ENCODE results near the gene MS4A4A. TPM values are rescaled to one million over a fixed set of nuclear protein-coding genes. Genes with fewer than 3 reads are reported as not detected.
"Not testable (repeated sequence)": the region's sequence is repeated elsewhere in the genome, so short reads cannot be mapped to it uniquely, and the experiment has no call there.

MS4A4A gene
- total RNA-seq, 1 experiment from 2014 or later = not detected

DNA sequence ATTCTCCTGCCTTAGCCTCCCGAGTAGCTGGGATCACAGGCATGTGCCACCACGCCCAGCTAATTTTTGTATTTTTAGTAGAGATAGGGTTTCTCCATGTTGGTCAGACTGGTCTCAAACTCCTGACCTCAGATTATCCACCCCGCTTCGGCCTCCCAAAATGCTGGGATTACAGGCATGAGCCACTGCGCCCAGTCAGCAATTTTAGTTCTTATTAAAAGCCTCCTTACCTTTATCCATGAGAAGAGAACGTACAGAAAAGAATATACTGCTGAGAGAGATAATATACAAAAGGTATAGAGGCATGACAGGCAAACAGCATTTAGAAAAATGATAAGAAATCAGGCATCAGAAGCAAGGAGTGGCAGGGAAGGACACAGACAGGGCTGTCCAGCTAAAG, 21.4 kb downstream of the MS4A4A start:
- not testable (repeated sequence) for DNase-seq (ENCODE audit: low read depth)

GRCh38 chr11:60303661-60304060, 23.2 kb downstream of the MS4A4A start:
- DNase-seq (ENCODE audit: low read depth) = no peak

DNA sequence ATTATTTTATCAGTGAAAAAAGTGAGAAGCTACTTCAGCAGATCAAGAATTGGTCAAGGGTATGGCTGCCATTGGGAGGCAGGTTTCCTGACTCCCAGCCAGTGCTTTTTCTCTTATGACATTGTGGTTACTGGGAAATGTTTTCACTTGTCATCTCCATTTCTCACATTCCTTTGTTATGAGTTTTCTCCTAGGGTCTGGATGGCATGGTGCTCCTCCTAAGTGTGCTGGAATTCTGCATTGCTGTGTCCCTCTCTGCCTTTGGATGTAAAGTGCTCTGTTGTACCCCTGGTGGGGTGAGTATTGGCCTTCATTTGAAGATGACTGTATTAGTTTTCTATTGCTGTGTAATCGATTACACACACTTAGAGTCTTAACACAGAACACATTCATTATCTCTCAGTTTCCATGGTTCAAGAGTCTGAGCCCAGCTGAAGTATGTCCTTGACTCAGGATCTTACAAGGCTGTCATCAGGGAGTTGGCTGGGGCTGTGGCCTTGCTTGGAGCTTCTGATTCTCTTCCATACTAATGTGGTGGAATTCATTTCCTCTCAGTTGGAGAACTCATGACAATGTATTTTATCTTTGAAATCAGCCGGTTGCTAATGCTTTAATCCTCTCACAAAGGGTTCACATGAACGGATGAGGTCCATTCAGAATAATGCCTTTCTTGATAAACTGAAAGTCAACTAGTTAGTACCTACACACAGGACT, 25.6 kb downstream of the MS4A4A start:
- peak; percentile 78 for DNase-seq (ENCODE audit: low read depth)

- peak; percentile 38 for DNase-seq (ENCODE audit: low read depth)
Measured at GRCh38 chr11:60307507-60308195, 27.2 kb downstream of the MS4A4A start.

DNA sequence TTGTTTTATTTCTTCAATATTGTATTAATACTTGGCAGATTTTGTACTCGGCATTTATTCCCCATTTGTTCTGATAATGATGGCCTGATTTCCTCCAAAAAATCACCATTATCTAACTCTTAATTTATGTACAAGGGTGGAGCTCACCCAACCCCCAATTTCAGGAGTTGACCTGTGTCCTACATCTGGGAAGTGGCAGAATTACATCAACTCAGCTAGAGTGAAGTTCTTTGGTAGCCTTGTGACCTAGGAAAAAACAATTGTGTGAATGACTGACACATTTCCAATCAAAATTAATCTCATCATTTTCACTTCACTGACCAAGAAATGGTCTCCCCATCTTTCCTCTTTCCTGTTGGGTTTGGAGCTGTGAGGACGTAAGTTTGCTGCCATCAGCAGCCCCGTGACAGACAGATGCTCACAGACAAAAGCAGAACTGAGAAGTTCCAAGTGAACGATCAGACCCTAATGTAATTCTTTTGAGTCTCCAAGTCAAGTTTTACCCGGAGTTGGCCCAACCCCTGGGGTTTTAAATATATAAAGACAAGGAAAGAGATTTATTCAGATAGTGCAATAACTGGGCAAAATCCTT, 30.0 kb downstream of the MS4A4A start:
- no peak for DNase-seq (ENCODE audit: low read depth)

DNA sequence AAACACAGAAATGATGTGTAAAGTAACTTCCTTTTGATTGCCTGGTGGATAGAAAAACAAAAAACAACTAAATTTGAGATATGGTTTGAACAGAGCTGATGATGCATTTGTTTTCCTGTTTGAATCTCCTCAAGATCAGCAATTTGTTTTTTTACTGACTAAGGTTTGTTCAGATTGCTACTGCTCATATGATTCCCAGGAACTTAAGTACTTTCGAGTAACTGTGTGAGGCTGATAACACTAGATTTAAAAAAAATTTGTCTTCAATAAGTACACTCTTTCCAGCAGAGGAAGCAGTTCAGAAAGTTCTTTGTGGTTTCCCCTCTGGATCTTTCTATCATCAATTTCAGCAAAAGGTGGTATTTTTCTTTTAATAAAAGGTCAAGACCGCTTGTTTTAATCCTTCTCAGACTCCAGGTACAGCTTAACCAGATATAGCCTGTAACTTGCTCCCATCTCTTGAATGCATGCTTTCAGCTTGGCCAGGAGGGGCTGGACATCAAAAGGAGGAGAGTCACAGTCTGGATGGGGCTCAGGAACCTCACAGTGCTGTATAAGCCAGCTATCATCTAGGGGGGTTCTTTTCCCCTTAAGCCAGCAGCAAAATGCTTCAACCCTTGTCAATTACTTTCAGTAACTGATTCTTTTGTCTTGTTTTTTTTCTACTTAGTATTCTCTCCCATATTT, 34.3 kb downstream of the MS4A4A start:
- DNase-seq (ENCODE audit: low read depth) = no peak

- no peak for DNase-seq (ENCODE audit: low read depth)
Measured at GRCh38 chr11:60315871-60316270, 35.4 kb downstream of the MS4A4A start.

- no peak for DNase-seq (ENCODE audit: low read depth)
Measured at GRCh38 chr11:60316317-60316716, 35.9 kb downstream of the MS4A4A start.

- DNase-seq (ENCODE audit: low read depth) = no peak
Measured at GRCh38 chr11:60318726-60319125, 38.3 kb downstream of the MS4A4A start.

DNA sequence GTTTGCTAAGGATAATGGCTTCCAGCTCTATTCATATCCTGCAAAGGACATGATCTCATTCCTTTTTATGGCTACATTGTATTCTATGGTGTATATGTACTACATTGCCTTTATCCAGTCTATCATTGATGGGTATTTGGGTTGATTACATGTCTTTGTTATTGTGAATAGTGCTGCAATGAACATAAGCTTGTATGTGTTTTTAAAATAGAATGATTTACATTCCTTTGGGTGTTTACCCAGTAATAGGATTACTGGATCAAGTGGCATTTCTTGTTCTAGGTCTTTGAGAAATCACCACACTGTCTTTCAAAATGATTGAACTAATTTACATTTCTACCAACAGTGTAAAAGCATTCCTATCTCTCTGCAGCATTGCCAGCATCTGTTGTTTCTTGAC, 40.6 kb downstream of the MS4A4A start:
- no peak for DNase-seq (ENCODE audit: low read depth)

DNA sequence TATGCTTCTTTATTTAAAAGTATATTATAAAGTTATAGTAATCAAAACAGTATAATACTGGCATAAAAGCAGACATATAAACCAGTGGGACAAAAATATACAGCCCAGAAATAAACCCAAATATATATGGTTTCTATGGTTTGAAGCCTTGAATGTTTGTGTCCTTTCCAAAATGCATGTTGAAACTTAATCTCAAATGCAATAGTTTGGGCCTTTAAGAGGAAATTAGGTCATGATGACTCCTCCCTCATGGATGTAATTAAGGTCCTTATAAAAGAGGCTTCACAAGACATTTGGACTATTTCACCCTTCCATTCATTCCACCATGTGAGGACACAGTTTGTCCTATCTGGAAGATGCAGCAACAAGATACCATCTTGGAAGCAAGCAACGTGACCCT, 46.5 kb downstream of the MS4A4A start, which contains the start of gene MS4A6E:
MS4A6E (plus strand) TSS at position 301 of the 400 bp plus-strand sequence. CDS start 7,641 bp downstream, outside the sequence.
- DNase-seq (ENCODE audit: low read depth) = no peak

DNA sequence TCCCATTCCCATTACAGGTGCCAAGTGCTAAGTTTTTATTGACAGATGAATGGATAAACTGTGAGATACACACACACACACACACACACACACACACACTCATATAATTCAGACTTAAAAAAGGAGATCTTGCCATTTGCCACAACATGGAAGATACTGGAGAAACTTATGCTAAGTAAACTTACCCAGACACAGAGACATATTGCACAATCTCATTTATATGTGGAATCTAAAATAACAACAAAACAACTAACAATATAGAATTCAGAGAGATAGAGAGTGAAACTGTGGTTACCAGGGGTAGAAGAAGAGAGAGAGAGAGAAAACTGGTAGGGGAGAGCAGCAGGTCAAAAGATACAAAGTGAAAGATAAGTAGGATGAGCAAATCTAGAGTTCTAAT, 48.0 kb downstream of the MS4A4A start:
- DNase-seq (ENCODE audit: low read depth) = no peak

DNA sequence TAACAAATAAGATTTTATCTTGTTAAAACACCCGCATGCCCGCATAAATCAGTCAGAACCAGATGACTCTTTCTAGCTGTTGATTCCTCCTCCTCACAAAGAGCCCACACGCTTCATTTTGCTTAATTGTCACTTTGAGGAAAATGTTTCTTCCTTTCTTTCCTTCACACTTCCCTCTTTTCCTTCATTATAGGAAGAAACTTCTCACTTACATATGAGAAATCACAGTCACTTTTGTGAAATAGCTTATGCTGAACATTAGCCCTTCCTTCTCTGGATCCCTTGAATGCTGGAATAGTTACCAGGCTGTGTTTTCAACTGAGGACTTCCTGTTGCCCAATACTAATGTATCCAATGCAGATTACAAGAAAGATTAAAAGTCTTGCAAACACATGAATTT, 52.4 kb downstream of the MS4A4A start:
- no peak for DNase-seq (ENCODE audit: low read depth)

- peak; percentile 73 for DNase-seq (ENCODE audit: low read depth)
Measured at GRCh38 chr11:60334005-60334620, 53.6 kb downstream of the MS4A4A start.

- no peak for DNase-seq (ENCODE audit: low read depth)
Measured at GRCh38 chr11:60336767-60337391, 56.4 kb downstream of the MS4A4A start.

DNA sequence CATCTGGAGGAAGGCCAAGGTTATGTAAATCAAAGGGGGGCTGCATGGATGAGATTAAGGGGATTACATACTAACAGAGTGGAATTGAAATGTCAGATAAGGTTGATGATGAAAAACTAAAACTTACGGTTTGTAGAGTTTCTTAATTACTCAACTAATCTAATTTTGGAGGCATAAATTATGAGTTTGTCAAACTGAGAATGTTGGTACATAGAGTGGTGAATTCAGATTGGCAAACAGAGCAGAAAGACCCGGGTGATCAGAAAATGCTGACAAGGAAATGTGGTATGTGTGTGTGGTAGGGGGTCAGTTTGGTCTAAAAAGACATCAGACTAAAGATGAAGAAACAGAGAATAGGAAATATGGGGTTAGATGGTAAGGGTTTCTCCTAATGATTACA, 57.6 kb downstream of the MS4A4A start:
- DNase-seq (ENCODE audit: low read depth) = no peak

DNA sequence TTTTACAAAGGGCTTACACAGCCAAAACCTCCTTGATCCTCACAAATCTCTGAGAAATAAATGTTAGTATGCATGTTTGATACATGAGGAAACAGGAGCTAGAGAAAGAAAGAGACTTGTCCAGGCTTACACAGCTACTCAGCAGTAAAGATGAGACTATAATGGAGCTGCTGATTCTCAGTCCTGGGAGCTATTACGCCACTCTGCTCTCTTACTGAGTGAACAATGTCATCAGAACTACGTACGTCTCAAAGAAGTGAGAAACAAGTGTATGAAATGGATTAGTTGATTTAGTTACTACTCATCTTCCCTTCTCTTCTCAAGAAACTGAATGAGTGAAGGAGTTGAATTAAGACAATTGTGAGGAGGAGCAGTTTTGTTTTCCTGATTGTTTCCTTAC, 58.9 kb downstream of the MS4A4A start:
- DNase-seq (ENCODE audit: low read depth) = no peak

GRCh38 chr11:60343094-60343704, 62.7 kb downstream of the MS4A4A start:
- DNase-seq (ENCODE audit: low read depth) = no peak

DNA sequence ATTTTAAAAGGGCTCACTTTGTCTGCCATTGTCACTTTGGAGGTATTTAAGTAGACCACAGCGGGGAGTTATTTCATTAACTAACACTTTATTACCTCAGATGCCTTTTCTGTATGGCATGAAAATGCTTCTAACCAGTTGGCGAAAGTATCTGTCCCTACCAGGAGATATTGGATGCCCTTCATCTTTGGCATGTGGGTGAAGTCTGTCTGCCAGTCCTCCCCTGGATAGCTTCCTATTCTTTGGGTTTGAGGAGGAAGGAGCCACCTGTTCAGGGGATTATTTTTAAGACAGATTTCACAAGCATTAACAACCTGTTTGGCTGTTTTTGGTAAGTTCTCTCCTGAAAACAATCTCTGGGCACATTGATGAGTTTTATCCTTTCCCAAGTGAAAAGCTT, 63.7 kb downstream of the MS4A4A start:
- no peak for DNase-seq (ENCODE audit: low read depth)

DNA sequence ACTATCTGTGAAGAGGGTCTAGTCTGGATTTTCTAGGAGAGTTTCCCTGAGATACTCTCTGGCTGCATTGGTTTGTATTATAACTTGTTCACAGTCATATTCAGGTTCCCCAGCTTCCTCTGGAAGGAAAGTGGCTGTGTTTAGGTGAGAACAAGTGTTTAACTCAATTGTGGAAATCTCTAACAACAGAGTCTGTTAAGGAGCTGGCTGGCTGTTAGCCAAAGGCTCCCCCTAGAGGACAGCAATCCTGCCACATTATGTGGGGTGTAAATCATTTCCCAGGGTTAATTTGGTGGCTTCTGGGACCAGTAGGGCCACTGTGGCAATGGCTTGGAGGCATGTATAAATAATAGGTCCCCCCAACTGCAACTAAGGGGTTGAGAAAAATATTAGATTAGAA, 65.0 kb downstream of the MS4A4A start:
- peak; percentile 2 for DNase-seq (ENCODE audit: low read depth)

Measured in HT1080 (cell line).